GM18499 (cell line): ENCODE measurements around the gene PNISR.
"Not testable (repeated sequence)": the region's sequence is repeated elsewhere in the genome, so short reads cannot be mapped to it uniquely, and the experiment has no call there.

ENCODE experiments used
- ATAC-seq: cut with Tn5 transposase; IDR thresholded peaks from one replicate; pipeline ENCODE4 v1.9.1; 2021; ENCODE audit warnings: moderate number of reproducible peaks; ENCODE audit not compliant: insufficient read depth, unreplicated experiment

PNISR gene, protein sequence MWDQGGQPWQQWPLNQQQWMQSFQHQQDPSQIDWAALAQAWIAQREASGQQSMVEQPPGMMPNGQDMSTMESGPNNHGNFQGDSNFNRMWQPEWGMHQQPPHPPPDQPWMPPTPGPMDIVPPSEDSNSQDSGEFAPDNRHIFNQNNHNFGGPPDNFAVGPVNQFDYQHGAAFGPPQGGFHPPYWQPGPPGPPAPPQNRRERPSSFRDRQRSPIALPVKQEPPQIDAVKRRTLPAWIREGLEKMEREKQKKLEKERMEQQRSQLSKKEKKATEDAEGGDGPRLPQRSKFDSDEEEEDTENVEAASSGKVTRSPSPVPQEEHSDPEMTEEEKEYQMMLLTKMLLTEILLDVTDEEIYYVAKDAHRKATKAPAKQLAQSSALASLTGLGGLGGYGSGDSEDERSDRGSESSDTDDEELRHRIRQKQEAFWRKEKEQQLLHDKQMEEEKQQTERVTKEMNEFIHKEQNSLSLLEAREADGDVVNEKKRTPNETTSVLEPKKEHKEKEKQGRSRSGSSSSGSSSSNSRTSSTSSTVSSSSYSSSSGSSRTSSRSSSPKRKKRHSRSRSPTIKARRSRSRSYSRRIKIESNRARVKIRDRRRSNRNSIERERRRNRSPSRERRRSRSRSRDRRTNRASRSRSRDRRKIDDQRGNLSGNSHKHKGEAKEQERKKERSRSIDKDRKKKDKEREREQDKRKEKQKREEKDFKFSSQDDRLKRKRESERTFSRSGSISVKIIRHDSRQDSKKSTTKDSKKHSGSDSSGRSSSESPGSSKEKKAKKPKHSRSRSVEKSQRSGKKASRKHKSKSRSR

GRCh38 chr6:99424761-99425646 is at the start of gene PNISR:
PNISR (minus strand) TSS chr6:99425308; CDS start chr6:99414659, 10,649 bp downstream.
- peak; percentile 77 for ATAC-seq

DNA sequence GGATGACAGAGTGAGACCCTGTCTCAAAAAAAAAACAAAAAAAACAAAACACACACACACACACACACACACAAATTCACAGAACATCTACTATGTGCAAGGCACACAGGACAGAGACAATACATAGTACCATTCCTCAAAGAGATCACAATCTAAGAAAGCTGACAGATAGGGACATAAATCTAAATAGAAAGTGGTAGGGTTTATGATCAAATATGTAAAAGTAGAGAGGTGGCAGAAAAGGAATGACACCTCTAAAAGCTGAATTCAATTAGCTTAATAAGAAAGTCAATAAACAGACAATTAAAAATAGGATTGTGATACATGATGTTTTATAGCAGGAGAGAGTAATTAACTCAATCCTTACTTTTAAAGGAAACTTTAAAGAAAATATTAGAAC is 48.6 kb upstream of the PNISR start:
- ATAC-seq: no peak

DNA sequence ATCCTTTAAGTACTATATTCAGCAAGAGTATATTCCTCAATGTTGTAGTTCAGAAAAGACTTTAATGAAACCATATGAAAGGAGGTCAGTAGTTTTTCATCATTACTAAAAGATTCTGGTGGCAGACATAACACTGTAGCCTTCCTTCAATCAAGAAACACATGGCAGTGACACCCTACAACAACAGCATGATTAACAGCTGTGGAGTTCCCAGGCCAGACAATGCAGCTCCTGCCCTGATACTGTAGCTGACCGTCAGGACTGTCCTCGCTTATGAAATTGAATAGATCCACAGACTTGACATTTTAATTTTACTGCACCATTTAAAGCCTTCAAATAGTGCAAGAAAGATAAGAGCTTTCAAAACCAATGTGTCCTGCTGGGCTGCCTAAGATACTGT is 46.5 kb upstream of the PNISR start:
- ATAC-seq: no peak

DNA sequence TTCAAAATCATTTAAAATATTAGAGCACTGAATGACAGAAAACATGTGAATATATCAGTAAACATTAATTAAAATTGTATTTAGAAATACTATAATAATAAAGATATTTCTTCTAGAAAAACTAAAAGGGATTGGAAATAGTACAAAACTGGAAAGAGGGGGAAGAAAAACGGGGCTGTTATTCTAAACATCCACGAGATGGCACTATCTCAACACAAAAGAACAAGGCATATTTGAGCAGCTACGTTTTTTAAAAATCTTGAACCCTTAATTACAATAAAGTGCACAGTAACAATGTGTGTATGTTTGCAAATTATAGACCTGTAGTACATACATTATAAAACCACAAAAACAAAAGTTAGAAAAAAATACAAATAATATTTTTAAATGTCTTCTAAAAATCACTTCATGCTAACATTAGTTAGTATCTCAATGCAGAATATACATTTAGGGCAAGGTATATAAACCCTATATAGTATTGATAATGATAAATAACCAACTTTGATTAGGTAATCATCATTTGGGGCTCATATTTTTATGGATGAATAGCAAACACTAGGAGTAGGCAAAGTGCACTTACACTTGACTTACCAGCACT is 42.5 kb upstream of the PNISR start:
- ATAC-seq: no peak

- not testable (repeated sequence) for ATAC-seq
Observed at GRCh38 chr6:99459133-99459532, 34.0 kb upstream of the PNISR start.

- no peak for ATAC-seq
Observed at GRCh38 chr6:99458319-99458718, 33.2 kb upstream of the PNISR start.

- ATAC-seq: no peak
Observed at GRCh38 chr6:99446076-99446475, 21.0 kb upstream of the PNISR start.

DNA sequence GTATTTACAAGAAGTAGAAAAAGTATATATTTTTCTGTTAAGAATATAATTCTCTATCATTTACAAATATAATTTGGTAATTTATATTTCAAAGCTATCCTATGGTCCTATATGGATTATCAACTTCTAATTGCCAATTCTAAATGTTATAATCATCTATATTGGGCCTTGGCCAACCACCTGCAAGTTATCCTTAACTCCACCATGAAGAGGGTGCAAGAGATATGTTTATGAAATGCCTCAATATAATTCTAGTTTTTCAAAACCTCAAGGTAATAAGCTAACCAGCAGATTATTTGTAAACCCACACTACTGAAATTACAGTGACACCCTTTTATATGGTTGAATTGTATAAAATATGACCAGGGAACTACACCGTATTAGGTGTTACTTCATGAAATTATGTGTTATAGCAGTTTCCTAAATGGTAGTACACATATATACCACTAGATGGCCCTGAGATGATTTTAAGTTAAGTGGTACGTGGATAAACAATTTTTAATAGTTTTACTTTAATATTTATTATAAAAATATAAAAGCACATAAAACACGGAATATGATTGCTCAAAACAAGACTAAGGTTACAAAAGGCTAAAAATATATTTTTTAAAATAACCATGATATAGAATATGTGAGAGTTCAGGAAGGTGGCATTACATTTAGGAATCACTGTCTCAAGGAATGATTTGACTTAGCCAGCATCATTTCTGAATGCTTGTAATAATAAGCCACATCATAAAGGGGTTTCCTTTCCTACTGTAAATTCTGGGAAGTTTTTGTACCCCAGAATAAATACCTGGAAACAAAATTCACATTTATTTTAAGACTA is 9.8 kb upstream of the PNISR start:
- ATAC-seq: peak; percentile 81

DNA sequence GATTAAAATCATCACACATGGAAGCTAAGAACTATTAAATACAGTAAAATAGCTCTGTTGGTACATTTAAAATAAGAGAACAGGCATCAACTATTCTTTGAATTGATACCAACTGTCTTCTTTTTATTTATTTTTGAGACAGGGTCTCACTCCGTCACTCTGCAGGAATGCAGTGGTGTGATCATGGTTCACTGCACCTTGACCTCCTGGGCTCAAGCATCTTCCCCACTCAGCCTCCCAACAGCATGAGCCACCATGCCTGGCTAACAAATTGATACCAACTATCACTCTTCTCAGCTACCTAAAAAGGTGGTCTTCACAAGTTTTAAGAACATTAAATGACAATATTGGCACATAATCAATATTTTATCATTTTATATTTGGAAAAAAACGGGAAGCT is 7.8 kb upstream of the PNISR start:
- ATAC-seq: no peak

DNA sequence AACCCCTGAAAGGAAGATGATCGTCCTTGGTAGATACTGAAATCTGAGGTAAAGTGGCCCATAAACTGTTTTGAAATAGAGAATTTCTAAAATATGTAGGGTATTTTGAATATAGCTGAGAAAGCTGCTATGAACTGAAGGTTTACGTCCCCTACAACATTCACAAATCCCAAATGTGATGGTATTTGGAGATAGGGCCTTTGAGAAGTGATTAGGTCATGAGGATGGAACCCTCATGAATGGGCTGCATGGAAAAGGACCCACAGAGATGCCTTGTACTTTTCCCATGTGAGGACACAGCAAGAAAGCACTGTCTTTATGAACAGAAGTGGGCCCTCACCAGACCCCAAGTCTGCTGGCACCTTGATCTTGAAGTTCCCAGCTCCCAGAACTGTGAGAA is 6.8 kb upstream of the PNISR start:
- no peak for ATAC-seq

DNA sequence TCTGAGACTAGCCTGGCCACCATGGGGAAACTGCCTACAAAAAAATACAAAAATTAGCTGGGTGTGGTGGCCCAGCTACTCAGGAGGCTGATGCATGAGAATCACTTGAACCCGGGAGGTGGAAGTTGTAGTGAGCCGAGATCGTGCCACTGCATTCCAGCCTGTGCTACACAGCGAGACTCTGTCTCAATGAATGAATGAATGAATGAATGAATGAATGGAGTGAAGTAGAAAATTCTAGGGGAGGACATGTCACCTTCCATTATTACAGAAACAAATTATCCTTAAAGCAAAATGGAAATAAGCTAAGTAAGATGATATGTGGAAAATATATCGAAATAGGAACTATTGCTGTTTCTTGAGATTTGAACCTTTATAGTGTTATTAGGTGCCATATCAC is 2.9 kb upstream of the PNISR start:
- no peak for ATAC-seq

- no peak for ATAC-seq
Observed at GRCh38 chr6:99426451-99426757, 1.3 kb upstream of the PNISR start.

DNA sequence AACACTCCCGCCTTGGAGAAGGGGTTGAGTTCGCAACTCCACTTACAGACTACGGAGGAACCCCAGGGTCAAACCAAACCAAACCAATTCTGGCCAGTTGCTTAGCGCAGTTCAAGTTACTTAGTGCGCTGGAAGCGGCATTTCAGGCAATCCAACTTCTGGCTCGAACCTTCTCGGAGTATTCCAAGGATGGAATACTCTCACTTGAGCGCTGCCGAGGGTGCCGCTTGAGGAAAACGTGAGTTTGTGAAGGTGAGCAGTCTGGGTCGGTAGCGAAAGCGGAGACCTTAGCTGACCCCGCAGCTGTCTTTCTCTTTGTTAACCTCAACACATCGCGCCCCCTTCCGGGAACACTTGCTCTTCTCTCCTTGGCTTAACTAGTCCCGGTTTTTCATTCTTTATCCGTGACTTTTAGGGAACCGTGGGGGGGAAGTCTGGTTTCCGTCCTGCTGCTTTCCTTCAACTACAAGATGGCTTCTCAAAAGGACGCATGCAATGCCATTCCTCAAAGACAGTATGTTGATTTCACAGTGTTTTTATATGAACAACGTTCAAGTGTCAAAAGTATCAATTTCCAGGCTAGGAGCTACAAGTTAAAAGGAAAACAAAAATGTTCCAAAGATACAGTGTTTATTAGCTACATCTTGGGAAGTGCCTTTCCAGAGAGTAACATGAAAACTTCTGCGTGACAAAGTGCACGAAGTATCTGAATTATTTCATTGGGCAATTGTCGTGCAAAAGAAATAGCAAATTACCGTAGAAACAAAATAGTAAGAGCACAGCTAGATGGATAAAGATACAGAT is 741 bp upstream of the PNISR start:
- ATAC-seq: peak; percentile 36

- no peak for ATAC-seq
Observed at GRCh38 chr6:99424022-99424421, 1.1 kb downstream of the PNISR start.

GRCh38 chr6:99422912-99423311 is 2.2 kb downstream of the PNISR start:
- no peak for ATAC-seq

DNA sequence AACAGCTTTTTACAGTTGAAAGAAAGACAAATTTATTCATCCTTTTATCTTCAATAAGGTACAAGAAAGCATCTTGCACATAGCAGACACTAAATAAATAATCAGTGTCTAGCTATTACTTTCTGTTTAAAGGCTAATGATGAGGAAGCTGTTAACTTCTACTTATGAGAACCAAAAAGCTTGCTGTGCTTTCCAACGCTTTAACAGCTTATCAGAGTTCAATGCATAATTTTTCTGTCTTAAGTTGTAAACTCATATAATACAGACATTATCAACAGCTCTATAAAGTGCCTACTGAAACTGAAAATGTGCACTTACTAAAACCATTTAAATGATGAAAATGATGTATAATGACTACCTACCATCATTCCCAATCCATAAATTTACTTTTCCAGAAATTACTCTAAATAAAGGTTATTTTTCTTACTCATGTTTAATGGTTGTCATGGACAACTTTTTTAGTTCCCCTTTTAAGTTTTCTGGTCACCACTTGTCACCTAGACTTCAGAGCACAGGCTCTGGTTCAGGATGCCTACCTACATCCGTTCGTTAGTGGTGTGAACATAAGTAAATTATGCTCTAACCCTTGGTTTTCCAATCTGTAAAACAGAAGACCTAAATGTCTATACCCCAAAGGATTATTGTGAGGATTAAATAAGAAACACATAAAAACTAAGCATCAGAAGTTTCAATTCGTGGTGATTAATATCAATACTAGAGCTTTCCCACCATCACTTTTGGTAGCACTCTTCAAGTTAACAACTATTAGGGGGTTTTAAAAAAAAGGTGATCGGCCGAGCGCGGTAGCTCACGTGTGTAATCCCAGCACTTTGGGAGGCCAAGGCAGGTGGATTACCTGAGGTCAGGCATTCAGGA is 8.0 kb downstream of the PNISR start:
- peak; percentile 78 for ATAC-seq

DNA sequence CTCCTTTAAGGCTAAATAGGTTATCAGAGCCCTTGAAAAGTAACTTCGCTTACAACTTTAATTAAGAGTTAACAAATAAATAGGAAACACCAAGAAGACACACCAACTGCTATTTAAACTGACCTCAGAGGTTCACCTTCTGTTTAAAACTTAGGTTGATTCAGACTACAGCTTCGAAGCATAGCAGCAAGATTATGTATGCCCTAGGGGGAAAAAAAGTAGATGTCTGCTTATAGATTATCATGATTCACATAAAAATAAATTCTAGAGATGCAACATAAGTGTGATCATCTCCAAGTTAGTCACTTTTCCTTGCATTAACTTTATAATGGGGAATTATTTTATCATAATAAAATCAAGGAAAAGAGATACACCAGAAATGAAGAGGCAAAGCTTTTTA is 8.9 kb downstream of the PNISR start:
- ATAC-seq: no peak

DNA sequence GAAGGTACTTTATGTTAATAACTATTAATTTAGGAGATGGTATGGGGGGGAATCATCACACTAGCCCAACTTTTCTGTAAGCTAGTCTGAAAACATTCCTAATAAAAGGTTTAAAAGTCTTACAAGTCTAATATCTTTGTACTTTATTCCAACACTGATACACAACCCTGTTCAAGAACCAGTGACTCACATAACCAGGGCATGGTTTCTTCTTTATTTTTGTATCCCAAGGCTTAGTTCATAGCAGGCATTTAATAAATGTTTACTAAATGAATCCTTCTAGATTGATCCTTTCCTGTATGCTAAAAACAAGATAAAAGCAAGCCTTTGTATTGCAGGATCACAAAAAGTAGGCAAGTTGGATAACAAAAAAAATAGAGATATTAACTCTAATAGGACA is 9.7 kb downstream of the PNISR start:
- ATAC-seq: no peak
